Smooth muscle cell (in vitro differentiated cells): ENCODE results near the gene ANKS1B. TPM values are rescaled to one million over a fixed set of nuclear protein-coding genes. Genes with fewer than 3 reads are reported as not detected.

Source experiments
- DNase-seq: peaks from one replicate; lab custom pipeline; 2025; ENCODE audit not compliant: unreplicated experiment; lab: John Stamatoyannopoulos, UW
- H2AFZ ChIP-seq: fragments of 200-600 bp; sonication (generic); 2 replicates; pipeline ENCODE4 v1.6.0; 2016; ENCODE audit warnings: antibody characterized with exemption, low read depth, mild to moderate bottlenecking
- H3F3A ChIP-seq: fragments of 200-600 bp; sonication (generic); 2 replicates; pipeline ENCODE4 v1.6.0; 2017; ENCODE audit warnings: antibody characterized with exemption, low read depth
- H3K27ac ChIP-seq: fragments of 200-600 bp; sonication (generic); 2 replicates; pipeline ENCODE4 v1.5.1; 2016; ENCODE audit warnings: low read depth, mild to moderate bottlenecking
- H3K27me3 ChIP-seq: fragments of 200-600 bp; sonication (generic); 2 replicates; pipeline ENCODE4 v1.6.1; 2016; ENCODE audit warnings: low read depth, mild to moderate bottlenecking
- H3K36me3 ChIP-seq: fragments of 200-600 bp; sonication (generic); 2 replicates; pipeline ENCODE4 v1.5.1; 2016; ENCODE audit warnings: low read depth
- H3K4me1 ChIP-seq: fragments of 200-600 bp; sonication (generic); 2 replicates; pipeline ENCODE4 v1.5.1; 2016; ENCODE audit warnings: low read depth
- H3K4me2 ChIP-seq: fragments of 200-600 bp; sonication (generic); 2 replicates; pipeline ENCODE4 v1.6.0; 2016; ENCODE audit warnings: mild to moderate bottlenecking
- H3K4me3 ChIP-seq: fragments of 200-600 bp; sonication (generic); 2 replicates; pipeline ENCODE4 v1.5.1; 2016; ENCODE audit warnings: mild to moderate bottlenecking
- H3K79me2 ChIP-seq: fragments of 200-600 bp; sonication (generic); 2 replicates; pipeline ENCODE4 v1.6.0; 2016; ENCODE audit warnings: low read depth, mild to moderate bottlenecking
- H3K9ac ChIP-seq: fragments of 200-600 bp; sonication (generic); 2 replicates; pipeline ENCODE4 v1.6.0; 2016; ENCODE audit warnings: low read depth
- H3K9me3 ChIP-seq: fragments of 200-600 bp; sonication (generic); replicated peaks from 2 replicates; pipeline ENCODE4 v1.5.1; 2016; ENCODE audit warnings: low read depth
- H4K20me1 ChIP-seq: fragments of 200-600 bp; sonication (generic); 2 replicates; pipeline ENCODE4 v1.6.0; 2016; ENCODE audit warnings: low read depth
- CTCF ChIP-seq: fragments of 200-600 bp; sonication (generic); IDR thresholded peaks from 2 replicates; pipeline ENCODE4 v1.5.1; 2017; ENCODE audit warnings: borderline replicate concordance, mild to moderate bottlenecking, antibody characterized with exemption; ENCODE audit not compliant: insufficient read depth, poor library complexity, severe bottlenecking
- WGBS: methylation state at CpG from one replicate; pipeline ENCODE4 v1.1.7; 2016; ENCODE audit warnings: low lambda C conversion rate; 5-methylcytosine and 5-hydroxymethylcytosine counted together
- polyA plus RNA-seq: library from polyadenylated mRNA; unstranded; fragments of >200 nt; fragmentation: Nextera tagmentation; extraction: Ambion mirVana; gene quantifications from 2 replicates; pipeline ENCODE4 v1.2.1, GENCODE V29; 2016
- total RNA-seq: library from RNA; depleted of rRNA; stranded (reverse); fragments of >200 nt; gene quantifications from 2 replicates; pipeline ENCODE4 v1.2.3, GENCODE V29; 2014

ANKS1B gene
- total and polyA plus RNA-seq, 2 experiments from 2014 or later: 0.47 to 7.3 TPM

DNA sequence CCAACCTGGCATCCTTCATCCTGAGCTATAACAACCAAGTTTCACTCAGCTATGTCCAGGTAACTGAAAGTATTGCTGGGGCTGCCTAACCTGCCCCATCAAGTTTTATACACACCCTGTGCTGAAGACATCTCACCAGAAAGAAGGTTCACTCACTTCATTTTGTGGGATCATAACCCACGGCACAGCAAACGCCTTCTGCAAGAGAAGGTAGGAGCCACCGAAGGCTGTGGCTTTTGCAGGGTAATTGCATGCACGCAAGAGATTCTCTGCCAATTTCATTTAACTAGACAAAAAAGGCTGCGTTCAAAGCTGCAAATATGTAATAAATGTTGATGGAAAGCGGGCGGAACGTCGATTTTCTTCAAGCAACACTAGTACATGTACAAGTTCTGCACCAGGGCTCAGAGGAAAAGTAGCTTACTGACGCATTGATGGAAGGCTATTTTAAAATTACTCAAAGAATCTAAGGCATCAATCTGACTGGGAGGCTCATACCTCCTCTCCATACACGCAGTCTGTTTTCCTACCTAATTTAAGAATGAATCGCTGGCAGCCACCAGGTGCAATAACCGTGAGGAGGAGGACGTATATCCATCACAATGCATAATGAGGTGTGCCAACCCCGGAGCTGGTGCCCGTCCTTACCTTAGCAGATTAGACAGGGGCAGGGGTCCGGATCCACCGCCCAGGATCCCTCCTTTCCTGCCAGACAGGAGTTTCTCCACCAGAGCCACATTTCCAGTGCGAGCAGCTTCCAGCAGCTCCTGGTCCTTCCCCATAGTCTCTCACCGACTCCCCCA lies 1.1 kb downstream of the ANKS1B start:
- 43% methylated on average over 20 of the region's 20 CpGs for WGBS
- H3K4me3 ChIP-seq: peak overlapping the region; percentile 60
- peaks cover 8% of the 10 kb centered on the region for H3K4me1 ChIP-seq
- peaks cover 53% of the 10 kb centered on the region for H3K27me3 ChIP-seq
- peaks cover 3% of the 10 kb centered on the region for H3F3A ChIP-seq
- H3K27ac ChIP-seq: no peak overlapping the region
- no peak overlapping the region for H2AFZ ChIP-seq
- H3K9me3 ChIP-seq: no peaks in the 10 kb centered on the region
- no peaks in the 10 kb centered on the region for H4K20me1 ChIP-seq
- no peaks in the 10 kb centered on the region for H3K79me2 ChIP-seq
- TF ChIP-seq CTCF: no peak
- H3K9ac ChIP-seq: no peak overlapping the region
- H3K4me2 ChIP-seq: peak overlapping the region; percentile 95
- DNase-seq: no peak
- H3K36me3 ChIP-seq: no peaks in the 10 kb centered on the region

GRCh38 chr12:99981639-99982190 lies 3.0 kb downstream of the ANKS1B start:
- H4K20me1 ChIP-seq: no peaks in the 10 kb centered on the region
- H3K4me2 ChIP-seq: no peak overlapping the region
- H3K27me3 ChIP-seq: peaks cover 52% of the 10 kb centered on the region
- H3K36me3 ChIP-seq: no peaks in the 10 kb centered on the region
- peaks cover 8% of the 10 kb centered on the region for H3K4me1 ChIP-seq
- H3K79me2 ChIP-seq: no peaks in the 10 kb centered on the region
- no peaks in the 10 kb centered on the region for H3K9me3 ChIP-seq
- WGBS: 76% methylated on average over 4 of the region's 4 CpGs
- DNase-seq: no peak
- no peak for TF ChIP-seq CTCF
- no peak overlapping the region for H3K9ac ChIP-seq
- H3F3A ChIP-seq: peaks cover 3% of the 10 kb centered on the region
- no peak overlapping the region for H3K4me3 ChIP-seq
- H3K27ac ChIP-seq: no peak overlapping the region
- H2AFZ ChIP-seq: no peak overlapping the region

- Histone ChIP-seq H3K9me3 (no peaks in the 10 kb centered on the region), H3K27me3 (peaks cover 33% of the 10 kb centered on the region), H3K9ac (no peak overlapping the region), H3K36me3 (no peaks in the 10 kb centered on the region), H3K4me2 (no peak overlapping the region), H2AFZ (no peak overlapping the region), H4K20me1 (no peaks in the 10 kb centered on the region), H3K4me3 (no peak overlapping the region), H3K27ac (no peak overlapping the region), H3K79me2 (no peaks in the 10 kb centered on the region), H3K4me1 (no peaks in the 10 kb centered on the region), H3F3A (peaks cover 3% of the 10 kb centered on the region)
- no peak for TF ChIP-seq CTCF
- DNase-seq: no peak
- WGBS: 71% methylated on average over 2 of the region's 2 CpGs
These were observed 5.3 kb downstream of the ANKS1B start for GRCh38 chr12:99979471-99979870.
